GM19467 (cell line): Measurements from ENCODE around the gene VWA7.

Experiments used
- ATAC-seq: cut with Tn5 transposase; IDR thresholded peaks from one replicate; pipeline ENCODE4 v1.9.1; 2021; ENCODE audit warnings: mild to moderate bottlenecking, moderate library complexity; ENCODE audit not compliant: unreplicated experiment

Gene VWA7

DNA sequence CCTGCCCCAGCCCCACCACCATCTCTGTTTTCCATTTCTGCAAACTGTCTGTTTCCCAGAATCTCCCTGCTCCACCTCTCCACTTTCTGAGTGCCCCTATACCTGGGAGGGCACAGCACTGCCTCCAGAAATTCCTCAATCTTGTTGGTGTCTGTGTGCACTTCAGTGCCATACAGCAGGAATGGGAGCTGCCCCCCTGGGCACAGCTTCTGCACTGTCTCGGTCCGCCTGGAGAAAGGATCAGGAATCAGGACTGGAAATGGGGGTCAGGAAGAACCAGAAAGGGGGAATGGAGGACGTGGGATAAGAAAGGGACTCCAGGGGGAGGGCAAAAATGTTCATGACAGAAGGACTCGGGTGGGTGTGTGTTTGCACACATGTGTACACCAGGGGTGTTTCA lies 43.4 kb downstream of the VWA7 start:
- ATAC-seq, result no peak

DNA sequence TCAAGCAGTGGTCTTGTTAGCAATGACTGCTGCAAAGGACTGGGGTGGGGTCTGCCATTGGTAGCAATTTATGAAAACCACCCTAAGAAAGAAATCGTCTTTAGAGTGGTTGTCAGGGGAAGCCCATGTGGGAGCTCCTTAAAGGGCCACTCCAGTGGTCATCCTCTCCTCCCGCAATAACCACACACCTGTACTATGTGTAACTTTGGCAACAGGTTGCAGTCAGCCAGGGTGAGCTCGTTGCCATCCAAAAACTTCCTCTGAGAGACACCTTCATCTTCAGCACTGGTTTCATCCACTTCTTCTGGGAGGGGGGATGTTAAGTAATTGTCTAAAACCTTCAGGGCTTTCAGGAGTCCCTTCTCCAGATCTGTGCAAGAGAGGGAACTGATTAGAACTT lies 45.1 kb downstream of the VWA7 start:
- no peak for ATAC-seq

DNA sequence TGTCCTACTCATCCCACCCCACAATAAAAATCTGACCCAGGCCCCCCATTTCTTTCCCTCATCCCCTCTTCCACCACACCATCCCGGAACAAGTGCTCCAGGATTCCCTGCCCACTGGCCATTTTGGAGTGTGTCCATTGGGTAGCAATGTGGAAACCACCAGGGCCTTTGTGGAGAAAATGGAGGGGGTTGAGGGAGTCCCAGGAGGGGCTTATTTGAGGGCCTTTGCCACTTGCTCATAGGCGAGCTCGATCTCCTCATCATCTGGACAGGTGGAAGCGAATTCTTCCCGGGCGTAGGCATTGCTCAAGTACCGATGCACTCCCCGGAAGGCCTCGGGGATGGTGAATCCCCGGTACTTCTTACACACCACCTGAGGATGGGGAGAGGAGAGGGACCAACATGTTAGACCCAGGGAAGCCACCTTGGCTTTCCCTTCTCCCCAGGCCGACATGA lies 46.5 kb downstream of the VWA7 start:
- ATAC-seq, result no peak

DNA sequence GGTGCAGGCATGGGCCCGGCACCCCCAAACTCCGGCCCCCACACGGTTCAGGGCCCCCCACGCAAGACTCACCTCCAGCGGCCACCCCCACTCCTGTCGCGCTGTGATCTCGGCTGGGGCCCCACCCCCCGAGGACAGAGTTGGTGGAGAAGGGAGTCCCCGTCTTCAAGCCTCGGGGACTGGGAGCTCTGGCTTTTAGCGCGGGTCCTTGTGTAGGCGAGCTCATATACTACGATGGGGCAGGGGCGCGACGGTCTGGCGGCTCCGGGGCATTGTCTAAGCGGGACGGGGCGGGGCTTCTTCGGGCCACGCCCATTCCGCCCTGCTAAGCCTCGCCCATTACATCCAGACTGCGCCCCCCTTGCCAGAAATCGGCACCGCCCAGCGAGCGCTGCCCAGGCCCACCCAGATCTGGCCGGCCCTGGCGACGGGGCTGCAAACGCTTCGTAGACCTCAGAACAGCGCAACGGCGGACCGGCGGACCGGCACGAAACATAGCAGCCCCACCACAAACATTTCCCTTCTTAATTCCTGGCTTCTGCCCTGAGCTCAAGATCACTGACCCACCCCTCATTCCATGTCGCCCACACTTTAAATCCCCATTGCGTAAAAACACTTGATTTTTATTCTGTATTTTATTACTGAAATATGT lies 47.0 kb downstream of the VWA7 start:
- ATAC-seq, result no peak

DNA sequence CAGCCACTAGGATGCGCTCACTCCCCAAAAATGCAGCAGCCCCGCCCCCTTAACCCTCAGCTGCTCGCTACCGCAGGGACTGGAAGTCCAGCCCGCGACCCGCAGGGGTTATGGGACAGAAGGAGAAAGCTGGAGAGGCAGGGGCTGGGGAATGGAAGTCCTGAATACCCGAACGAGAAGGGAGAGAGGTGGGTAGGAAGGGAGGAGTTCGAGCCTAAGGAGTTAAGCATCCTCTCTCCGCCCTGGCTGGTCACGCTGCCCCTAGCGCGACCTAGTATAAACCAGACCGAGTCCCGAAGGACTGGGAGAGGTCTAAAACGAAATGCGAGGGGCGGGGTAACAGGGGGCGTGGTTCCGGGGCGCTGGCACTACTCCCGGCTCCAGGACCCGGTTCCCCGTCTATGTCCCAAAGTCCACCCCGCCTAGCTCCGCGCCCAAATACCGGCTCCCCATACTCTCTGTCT lies 47.6 kb downstream of the VWA7 start:
- peak; percentile 43 for ATAC-seq

DNA sequence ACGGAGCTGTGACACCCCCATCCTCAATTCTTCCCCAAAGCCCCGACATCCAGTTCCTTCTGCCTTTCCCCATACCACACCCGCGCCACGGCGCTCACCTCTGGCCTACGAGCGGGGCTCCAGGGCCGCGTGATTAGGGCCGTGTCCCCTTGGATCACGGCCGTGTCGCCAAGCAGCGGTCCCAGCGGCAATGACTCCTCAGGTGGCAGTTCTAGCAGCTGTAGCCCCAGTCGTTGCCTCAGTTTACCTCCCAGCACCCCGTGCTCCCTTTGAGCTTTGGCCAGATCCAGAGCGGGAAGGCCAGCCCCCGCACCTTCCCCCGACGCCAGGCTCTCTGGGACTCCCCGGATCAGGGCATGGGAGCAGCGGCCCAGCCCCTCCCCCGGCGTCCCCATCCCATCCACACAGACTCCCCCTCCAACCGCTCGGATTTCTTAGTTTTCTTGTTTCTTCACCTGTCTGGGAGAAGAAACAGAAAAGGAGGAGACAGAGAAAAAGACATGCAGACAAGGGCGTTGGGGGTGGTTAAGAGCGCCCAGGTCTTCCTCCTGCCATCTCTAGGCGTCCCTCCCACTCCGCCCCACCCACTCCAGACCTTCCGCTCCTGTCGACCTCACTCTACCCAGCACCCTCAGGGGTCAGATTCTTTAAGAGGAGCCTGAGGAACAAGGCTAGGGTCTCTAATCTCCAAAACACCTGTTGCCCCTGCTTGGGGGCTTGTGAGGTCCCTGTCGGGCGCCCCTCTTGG lies 48.2 kb downstream of the VWA7 start, which contains the start of gene DDAH2:
Gene DDAH2, minus strand, starts transcription at position 533 of the 748 bp plus-strand sequence. Its CDS starts 138 bp downstream, at position 395.
- no peak for ATAC-seq

DNA sequence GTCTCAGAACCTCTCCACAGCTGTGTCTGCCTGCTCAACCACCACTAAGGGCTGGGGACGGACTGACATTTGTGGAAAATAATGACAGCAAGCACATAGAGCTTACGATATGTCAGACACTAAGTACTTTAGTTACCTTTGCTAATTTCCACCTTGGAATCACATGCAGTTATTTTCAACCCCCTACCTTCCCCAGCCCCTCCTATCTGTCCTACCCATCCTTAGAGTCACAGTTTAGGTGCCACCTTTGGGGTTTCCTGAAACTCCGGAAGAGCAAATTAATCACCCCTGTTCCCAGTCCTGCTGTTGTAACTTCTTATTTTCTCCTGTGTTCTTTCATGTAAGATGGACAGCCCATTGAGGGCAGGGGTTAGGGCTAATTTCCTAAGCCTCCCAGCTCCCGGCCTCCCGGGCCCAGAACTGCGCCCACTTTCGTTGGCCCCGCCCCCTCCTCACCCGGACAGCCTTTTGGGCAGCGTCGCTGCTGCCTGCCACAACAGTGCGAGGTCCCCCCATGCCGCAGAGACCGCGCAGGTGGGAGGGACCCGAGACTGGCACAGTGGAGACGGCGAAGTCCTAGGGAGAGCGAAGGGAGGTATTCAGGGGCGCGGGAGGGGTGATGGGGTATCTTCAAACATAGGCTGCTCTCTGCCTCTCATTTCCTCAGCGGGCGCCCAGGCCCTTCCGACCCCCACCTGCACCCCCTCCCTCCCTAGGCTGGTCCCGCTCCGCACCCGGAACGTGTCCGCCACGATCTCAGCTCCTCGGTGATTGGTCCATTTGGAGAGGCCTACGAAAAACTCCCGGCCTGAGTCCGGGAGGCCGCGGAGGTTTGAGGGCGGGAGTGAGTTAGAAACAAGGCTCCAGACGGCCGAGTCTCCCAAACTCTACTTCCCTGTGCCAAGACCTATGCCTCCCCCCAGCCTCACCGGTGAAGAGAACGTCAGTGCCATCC lies 49.1 kb downstream of the VWA7 start:
- ATAC-seq, result no peak

DNA sequence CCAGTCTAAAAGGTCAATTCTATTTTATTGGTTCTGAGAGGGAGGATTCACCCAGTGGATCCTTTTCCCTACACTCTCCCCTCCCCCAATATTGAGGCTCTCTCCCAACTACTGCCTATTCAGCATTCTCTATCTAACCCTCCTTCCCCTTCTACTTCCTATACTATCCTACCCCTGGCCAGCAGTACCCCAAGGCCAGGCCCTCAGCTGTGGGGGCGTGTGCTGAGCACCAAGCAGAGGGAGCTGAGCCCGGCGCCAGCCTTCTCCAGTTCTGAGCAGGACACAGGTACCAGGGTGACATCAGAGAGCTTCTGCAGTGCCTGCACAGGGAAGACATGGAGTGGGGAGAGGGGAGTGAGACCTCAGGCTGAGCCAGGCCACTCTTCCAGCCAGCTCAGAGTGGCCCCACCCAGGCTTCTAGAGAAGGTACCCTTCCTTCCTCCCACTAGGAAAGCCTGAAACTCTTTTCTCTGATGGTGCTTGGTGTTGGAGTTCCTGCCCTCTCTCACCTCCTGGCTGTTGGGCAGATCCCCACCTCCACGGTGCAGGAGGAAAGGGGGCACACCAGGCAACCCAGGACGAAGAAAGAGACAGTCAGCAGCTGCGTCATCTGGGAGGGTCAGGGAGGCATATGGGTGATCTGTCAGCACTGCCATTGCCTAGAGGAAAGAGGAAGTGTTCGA lies 50.0 kb downstream of the VWA7 start:
- ATAC-seq, result peak; percentile 44

DNA sequence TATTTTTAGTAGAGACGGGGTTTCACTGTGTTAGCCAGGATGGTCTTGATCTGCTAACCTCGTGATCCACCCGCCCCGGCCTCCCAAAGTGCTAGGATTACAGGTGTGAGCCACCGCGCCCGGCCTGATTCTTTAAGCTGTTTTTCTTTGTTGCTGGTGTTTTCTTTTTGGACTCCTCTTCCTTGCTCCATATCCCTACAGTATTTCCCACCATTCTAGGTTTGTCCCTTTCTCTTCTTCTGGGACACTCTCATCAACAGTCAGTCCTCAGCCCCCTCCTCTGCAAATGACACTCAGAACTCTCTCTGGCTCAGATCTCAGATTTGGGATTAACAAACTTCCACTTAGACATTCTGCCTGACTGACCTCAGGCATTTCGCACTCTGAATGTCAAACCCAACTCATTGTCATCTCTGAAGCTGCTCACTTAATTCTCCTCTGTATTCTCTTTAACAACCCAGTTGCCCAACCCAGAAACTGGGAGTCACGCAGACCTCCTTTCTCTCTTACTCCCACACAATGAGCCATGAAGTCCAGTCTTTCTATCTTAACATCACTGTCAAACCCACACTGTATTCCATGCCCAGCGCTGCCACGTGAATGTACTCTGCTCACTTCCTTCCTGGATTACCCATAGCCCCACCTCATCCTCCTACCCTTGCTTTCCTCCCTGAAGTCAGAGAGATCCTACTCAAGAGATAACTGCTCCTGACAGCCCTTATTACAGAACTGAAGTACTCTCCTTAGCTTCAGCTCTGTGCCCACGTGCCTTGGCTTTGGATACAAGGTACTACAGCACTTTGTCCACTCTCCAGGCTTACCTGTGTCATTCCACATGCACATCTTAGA lies 51.4 kb downstream of the VWA7 start:
- no peak for ATAC-seq

DNA sequence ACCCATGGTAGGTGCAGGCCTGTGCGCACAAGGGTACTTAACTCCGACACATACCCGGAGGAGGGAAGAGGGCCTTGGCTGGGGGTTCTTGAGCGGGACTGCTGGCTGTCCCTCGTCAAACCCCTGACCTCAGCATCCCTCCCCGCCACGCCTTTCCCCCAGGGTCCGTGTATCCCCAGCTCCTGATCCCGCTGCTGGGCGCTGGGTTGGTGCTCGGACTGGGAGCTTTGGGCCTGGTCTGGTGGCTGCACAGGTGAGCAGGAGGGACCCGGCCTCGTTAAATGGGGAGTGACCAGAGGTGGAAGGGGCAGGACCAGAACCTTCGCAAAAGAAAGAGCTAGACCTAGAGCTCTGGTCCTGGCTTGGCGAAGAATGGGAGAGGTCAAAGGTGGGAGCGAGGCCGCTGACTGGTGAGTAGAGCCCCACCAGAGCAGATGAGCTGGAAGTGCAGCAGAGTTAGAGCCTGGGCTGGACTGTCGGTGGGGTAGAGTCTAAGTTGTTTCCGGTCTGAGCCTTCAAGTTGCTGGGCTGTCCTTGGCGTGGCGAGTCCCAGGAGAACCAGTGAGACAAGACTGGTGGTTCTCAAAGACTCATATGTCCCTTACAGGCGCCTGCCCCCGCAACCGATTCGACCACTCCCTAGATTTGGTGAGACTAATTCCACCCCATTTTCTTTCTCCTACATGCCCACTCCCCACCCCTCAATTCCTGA lies 53.0 kb downstream of the VWA7 start:
- no peak for ATAC-seq

DNA sequence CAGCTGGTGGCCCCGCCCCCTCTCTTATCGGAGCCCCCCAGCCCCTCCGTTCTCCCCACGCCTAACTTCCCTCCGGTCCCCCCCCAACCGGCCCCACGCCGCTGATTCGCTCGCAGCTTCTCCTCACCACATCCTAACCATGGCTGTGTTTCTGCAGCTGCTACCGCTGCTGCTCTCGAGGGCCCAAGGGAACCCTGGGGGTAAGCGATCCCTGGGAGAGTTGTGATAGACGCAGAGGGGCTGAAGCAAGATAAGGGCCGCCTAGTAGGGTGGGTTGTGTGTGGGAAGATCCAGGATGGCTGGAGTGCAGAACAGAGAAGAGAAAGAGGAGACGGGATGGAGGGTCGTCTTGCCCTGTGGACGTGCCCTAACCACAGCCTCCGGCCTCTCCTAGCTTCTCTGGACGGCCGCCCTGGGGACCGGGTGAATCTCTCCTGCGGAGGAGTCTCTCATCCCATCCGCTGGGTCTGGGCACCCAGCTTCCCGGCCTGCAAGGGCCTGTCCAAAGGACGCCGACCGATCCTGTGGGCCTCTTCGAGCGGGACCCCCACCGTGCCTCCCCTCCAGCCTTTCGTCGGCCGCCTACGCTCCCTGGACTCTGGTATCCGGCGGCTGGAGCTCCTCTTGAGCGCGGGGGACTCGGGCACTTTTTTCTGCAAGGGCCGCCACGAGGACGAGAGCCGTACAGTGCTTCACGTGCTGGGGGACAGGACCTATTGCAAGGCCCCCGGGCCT lies 53.7 kb downstream of the VWA7 start, which contains the start of gene MPIG6B:
Gene MPIG6B, plus strand, starts transcription at position 129 of the 735 bp plus-strand sequence. Its CDS starts 11 bp downstream, at position 140.
- no peak for ATAC-seq

DNA sequence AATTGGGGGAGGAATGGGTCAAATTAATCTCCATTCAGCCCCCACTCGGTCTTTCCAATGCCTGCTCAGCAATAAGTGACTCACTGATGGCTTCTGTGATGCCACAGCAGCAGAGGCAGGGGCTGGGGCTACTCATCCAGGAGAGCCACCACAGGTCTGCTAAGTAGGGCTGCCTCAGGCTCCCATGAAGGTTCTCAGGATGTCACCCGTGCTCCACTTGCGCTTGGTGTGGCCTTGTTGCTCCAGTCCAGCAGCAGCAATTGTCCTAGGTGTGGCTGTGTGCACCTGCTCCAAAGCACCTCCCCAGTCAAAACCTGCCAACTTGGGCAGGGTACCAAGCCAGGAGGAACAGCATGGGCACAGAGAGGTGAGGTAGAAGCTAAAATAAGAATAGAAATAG lies 55.0 kb downstream of the VWA7 start:
- ATAC-seq, result no peak

DNA sequence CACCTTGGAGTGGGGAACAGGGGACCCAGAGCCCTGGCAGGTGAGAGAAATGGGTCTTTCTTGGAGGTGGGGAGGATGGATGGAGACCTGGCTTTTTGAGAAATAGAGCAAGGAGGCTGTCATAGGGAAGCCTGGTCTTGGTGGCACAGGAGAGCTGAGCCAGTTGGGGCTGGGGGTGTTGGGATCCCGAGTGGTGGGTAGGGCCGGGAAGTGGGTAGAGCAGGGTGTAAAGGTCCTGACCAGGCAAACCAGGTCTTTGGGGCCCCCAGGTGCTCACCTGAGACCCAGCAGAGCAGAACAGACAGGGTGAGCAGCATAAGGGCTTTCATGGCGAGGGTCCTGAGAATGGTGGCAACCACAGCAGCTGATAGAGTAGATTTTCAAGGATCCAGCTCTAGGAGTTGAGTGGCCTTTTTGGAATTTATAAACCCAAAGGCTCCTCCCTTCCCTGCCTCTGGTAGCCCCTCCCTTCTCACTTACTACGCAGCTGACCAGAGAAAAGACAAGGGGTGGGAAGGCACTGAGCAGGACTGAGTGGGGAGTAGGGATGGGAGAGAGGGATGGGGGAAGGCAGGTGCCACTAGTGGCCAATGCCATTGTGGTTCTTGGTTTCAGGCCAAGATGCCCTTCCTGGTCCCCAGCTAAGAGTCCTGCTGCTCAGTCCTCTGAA lies 55.6 kb downstream of the VWA7 start, which contains the start of gene LY6G6C:
Gene LY6G6C, minus strand, starts transcription at position 396 of the 670 bp plus-strand sequence. Its CDS starts 67 bp downstream, at position 329.
- no peak for ATAC-seq

DNA sequence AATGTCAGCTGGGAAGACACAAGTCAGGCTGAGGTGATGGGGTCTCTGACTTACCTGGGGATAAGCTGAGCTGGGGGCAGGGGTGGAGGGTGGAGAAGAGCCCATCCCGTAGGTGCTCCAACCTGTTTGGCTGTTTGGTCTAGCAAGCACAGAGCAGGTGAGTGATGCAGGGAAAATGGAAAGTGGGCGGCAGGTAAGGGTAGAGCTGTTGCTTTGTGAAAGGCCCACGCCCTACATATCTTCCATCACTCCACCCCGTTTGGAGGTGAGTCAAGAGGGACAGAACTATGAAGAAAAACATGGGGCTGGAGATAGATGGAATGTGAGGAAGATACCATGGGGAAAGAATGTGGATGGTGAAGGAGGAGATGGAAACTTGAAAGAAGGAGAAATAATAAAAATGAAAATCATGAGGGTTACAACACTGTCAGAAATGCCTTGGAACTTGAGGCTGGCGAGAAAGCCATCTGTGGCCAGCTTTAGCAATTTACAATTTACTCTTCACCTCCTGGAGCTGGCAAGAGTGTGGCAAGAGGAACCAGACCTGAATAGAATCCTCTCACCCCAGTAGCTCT lies 56.8 kb downstream of the VWA7 start:
- no peak for ATAC-seq

DNA sequence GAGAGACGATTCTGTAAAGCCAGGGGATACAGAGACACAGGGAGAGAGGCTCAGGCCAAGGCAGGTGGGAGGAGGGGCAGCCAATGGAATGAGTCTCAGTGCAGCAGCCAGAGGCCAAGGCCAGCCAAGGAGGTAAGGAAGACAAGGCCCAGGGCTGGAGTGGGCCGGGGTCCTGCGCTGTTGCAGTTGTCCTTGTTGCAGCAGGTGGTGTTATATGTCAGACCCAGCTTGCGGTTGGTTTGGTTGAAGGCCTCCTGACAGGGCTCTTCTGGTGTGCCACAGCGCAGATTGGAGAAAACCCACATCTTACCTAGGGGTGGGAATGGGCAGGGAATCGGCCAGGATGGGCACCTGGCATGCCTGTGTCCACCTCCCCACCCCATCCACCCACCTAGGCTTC lies 58.1 kb downstream of the VWA7 start:
- ATAC-seq, result no peak

DNA sequence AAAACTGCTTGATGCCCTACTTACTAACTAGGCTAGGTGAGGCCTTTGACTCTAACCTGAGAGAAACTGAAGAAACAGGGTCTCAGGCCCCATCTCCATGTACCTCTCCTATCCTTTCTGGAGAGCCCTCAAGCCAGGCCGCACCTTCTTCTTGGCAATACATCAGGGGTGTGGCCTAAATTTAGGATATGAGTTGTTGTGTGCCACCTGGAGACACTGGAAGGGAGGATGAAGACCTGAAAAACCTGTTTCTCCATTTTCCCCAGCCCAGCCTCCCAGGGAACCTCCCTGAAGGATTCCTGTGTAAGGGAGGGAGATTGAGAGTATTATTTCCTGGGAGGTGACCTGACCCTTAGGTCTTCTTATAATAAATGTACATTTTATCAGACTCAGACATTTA lies 58.9 kb downstream of the VWA7 start:
- no peak for ATAC-seq
